Stimulated activated CD4-positive, alpha-beta T cell treated with anti-CD3 and anti-CD28 coated beads, TNF-alpha, amount 100 ng/mL, for 1 hour (primary cell): Measurements from ENCODE around the gene MPI.
A peak's percentile ranks its signal among the peaks of the same experiment; 100 is the strongest.
"Not testable (repeated sequence)": the region's sequence is repeated elsewhere in the genome, so short reads cannot be mapped to it uniquely, and the experiment has no call there.

Experiments used
- DNase-seq, 3 donors: peaks; one replicate each; pipeline ENCODE4 v3.0.0-alpha.2; 2020; ENCODE audit warnings: low read depth in 3 of 3, low spot score in 1 of 3

MPI gene

DNA sequence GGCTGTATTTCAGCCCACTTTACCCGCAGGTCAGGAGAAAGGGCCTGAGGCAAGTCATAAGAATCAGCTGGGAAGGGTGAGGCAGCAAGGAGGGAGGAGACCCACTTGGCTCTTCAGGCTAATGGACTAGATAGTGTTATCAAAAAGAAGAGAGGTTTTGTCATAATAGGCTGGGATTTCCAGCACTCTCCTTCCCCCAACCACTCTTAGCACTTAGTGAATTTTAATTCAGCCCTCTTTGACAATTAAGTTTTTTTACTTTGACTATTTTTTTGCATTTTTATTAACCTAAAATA lies 771 bp downstream of the MPI start:
- no peak for DNase-seq

DNA sequence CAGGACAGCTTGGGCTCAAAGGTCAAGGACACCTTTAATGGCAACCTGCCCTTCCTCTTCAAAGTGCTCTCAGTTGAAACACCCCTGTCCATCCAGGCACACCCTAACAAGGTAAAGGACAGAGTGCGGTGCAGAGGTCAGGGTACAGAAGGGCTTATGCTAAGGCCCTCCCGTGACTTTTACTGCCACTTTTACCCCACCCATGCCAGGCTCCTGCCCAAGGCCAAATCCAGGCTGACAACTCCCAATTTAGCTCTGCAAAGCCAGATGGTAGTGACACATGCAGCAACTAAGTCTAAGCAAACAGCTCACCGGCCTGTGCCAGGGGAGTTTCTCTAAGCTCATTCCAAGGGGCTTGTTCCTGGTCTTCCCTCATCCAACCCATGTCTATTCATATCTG lies 1.6 kb downstream of the MPI start:
- no peak for DNase-seq

DNA sequence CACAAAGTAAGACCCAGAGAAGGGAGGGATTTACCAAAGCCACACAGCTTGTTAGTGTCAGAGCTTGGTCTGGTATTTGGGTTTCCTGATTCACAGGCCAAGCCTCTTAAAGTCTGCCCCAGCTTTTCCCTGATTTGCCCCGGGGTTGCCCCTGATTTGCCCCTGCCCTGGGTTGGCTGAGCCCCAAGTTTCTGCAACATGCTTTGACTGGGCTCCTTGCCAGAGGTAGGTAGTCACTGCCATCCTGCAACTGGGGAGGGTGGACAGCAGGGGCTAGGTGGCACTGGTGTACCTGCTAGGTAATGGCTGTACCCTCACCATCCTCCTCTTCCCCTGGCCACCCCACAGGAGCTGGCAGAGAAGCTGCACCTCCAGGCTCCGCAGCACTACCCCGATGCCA lies 2.5 kb downstream of the MPI start:
- DNase-seq, result no peak

DNA sequence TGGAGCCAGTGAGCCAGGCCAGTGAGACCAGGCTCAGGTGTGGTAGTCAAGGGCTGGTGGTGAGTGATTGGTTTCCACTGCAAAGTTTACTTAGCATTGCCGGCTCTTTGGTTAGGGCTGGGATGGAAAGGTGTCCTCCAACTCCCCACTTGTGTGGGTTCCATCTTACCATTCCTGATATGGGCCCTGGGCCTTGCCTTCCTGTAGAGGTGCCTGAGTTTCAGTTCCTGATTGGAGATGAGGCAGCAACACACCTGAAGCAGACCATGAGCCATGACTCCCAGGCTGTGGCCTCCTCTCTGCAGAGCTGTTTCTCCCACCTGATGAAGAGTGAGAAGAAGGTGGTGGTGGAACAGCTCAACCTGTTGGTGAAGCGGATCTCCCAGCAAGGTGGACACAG lies 3.1 kb downstream of the MPI start:
- DNase-seq, result no peak

DNA sequence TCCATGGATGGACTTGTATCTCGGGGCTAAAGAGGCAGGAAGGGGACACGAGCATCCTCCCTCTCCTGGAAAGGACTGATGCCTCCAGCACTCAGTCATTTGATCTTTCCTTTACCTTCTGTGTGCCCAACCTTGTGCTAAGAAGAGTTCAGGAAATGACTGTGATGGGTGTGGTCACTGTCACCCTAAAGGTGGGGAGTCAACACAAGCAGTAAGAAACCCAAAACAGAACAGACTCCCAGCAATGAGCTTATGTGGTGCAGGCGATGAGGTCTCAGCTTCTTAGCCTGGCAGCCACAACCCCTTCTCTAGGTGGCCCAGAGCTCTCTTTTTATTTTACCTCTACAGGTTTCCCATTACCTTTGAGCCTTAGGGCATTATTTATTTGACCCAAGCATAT lies 3.8 kb downstream of the MPI start:
- DNase-seq, result no peak

DNA sequence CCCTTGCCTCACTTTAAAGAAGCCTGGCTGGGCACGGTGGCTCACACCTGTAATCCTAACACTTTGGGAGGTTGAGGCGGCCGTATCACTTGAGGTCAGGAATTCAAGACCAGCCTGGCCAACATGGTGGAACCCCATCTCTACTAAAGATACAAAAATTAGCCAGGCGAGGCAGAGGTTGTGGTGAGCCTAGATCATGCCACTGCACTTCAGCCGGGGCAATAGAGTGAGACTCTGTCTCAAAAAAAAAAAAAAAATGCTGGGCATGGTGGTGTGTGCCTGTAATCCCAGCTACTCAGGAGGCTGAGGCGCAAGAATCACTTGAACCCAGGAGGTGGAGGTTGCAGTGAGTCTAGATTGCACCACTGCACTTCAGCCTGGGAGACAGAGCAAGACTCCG lies 4.5 kb downstream of the MPI start:
- DNase-seq, result not testable (repeated sequence)

DNA sequence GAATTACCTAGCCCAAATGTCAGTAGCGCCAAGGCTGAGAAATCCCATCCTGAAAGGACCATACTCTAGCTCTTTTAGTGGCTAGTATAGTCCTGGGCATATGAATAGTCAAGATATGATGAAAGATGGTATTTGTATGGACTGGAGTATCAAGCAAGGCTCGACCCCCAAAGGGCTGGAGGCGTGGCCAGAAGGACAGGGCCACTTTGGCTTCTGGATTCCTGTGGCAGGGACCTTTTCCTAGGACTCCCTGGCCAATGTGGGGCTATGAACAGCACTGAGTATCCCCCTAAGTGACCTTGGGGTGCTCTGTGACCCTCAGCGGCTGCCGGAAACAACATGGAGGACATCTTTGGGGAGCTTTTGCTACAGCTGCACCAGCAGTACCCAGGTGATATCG lies 6.0 kb downstream of the MPI start:
- no peak for DNase-seq

DNA sequence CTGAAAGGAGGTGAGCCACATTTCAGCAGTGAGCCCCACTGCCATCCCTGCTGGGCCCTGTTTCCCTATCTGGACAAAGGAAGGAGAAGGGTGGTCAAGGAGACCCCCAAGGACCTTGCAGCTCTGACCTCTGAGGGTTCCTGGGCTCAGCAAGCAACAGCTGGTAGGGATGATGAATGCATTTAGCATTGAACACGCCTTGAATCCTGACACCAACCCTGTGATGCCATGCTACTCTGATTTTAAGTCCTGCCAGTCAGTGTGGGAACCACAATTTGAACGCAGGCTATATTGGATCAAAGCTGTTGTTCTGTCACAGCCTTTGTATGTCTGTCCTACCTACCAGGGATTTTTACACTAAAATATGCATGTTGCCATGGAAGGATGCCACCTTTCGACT lies 6.5 kb downstream of the MPI start:
- DNase-seq, result no peak

DNA sequence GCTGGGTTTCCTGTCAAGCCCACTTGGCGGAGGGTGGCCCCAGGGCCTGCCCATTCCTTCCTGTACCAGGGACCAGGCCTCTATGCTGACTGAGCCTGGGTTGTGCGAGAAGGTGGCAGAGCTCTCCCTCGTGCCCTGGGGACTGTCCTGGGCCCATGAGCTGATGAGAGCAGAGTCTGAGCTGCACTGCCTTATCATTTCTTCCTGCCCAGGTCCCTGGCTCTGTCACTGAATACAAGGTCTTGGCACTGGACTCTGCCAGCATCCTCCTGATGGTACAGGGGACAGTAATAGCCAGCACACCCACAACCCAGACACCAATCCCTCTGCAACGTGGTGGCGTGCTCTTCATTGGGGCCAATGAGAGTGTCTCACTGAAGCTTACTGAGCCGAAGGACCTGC lies 7.5 kb downstream of the MPI start:
- DNase-seq, result no peak

DNA sequence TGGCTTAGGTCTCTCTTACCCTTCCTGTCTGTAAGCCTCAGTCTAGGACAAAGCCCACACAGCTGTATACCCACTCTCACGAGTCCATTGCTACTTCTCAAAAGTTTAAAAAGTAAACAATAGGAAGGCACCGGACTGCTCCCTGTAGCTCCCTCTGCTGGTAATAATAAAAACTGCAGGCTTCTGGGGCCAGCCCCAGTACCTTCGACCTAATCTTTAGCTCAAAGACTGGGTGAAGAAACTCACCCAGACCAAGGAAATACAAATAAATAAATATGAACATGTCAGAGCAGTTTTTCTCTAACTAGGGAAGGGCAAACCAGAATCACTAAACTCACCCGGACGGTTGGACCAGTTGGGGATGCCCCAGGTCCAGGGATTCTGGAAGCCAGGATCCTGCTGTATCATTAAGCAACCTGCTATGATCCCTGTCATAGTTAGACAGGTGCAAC lies 11.8 kb downstream of the MPI start:
- DNase-seq, result peak in 2 of 3 donors; percentile 32 to 37

DNA sequence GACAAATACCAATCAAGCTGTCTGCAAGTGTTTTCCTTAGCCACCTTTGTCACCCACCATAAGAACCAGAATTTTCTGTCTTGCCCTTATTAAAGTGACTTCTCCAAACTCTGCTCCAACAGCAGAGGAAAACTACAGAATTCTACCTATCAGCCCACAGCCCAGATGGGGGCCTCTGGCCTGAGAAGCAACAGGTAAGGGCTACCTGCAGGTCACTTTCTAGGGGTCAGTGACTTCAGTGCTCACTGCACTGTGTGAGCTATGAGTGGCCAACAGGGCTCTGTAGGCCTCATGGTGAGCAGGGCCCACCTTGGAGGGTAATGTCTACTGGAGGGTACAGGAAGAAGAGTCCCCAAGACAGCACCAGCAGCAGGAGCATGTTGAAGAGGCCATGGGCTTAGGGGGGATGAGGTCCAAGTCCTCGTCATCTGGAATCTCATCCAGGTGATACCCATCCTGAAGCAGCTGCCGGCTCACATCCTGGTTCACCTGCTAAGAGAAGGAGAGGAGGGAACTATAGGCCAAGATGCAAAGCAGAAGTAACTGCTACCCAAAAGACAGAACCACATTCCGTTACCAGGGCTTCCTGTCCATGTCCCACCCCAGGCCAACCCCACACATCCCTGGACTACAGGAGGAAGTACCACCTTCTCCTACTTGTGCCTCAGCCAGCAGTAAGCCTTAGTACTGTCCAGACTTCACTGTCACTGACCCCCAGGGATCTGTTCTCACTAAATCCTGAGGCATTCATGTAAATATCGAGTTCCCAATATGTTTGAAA lies 12.6 kb downstream of the MPI start:
- no peak for DNase-seq

DNA sequence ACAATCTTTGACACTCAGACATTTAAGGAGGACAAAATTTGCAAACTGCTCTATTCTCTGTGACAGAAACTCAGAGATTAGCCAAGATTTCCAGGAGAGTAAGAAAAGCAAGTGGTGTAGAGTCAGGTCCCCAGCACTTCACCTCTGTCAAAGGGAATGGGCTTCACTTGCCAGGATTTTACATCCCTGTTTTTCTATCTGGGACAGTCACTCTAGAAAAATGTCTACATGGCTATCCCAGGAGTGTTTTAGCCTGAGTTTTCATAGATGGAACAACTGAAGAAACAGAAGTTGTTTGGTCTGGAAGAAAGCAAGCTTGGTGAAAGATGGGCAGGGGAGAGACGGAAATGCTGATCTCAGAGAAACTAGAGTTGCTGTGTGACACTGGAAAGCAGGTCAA lies 13.8 kb downstream of the MPI start:
- DNase-seq, result no peak

DNA sequence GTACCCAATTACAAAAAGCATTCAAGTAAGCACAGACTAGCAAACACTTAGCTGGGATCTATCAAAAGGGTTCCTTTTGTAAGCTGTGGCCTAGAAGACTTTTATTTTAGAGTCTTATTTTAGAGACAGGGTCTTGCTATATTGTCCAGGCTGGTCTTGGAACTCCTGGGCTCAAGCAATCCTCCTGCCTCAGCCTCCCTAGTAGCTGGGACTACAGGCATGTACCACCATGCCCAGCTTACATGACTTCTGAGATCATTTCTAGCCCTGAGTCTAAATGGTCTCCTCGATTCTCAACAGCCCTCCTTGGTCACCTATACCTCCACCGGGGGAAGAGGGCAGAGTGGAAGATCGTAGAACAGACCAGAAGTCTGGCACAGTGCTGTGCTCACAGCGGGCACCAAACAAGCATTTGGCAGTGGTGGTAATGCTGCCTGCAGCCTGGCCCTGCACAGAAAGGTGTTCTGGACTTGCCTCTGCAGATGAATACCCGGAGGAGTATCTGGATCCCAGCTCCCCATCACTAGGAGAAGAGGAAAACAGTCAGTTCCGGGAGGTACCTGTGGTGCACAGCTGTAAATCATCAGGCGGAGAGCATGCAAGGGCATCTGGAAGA lies 14.5 kb downstream of the MPI start:
- DNase-seq, result no peak

DNA sequence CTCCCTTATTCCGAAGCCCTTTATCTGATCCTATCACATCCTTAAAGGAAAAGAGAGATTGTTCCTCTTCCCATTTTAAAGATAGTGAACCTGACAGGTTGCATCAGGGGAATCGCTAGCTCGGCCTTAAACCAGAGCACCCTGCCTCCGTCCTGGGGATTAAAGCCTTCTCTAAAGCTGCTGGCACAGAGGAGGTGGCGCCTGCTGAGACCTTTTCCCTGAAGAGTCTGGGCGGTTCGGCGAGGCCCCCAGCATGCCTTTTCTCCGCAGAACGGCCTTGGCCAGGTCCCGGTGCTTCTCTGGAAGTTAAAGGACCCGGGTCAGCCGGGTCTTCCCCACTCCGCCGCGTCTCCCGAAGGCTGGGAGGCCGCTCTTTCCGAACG lies 16.2 kb downstream of the MPI start:
- DNase-seq, result no peak

DNA sequence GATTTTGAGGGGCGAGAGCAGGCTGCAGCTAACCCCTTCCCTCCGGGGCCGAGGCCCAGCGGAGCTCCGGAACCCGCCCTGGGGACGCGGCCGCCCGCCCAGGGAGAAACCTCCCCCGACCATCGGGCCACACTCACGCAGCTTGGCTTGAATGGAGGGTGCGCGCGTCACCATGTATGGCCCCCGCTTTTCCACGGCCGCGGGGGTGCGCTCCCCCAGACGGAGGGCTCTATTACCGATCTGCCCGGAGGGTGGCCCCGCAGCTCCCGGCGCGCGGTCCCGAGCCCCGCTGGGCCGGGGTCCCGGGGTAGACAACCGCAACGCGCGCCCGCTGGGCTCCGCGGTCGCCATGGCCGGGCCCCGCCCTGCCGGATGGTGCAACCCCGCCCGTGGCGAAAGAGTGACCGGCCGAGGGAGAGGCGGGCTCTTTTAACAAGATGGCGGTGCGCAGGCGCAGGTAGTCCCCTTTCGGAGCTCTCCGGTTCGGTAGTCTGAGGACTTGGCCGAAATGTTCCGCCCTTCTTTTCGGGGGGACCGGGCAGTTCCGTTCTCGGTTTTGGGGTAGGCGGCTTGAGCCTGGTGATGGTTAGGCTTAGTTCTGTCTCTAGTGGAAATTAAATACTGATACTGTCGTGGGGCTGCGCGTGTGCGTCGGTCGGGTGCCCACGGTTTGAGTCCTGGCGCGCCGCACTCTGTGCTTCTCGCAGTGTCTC lies 16.8 kb downstream of the MPI start, which contains the start of gene FAM219B:
TSS of gene FAM219B (minus strand) at position 402 of the 713 bp plus-strand sequence. CDS start at position 351, 51 bp downstream.
- DNase-seq, result peak; percentile 30 to 63 (median 34)

DNA sequence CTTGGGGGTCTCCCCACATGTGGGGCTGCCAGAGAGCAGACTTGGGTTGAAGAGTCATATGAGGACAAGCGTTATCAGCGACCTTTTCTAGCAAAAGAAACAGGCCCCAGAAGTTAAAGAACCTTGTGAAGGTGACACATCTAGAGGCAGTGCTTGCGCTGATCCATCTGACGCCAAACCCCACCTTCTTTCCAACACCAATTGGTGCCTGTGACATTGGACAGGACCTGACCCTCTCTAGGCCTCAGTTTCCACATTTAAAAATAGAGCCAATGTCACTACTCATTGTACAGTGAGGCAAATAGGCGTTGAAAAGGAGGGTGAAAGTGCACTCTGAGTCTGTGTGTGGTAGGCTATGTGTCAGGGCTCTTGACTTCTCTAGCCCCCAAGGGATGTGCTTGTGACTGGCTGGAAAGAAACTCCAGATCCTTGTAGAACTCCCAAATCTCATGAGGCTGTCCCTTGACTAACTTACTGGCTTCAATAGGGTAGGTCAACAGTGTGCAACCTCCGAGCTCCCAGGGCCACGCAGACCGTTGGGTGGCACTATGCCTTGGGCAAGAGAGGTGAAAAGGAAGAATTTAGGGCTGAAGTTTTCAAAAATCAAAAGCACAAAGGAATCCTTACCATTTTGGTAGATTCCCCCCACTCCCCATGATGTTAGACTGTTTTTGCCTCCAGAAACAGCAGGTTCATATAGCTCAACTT lies 17.5 kb downstream of the MPI start:
- no peak for DNase-seq

DNA sequence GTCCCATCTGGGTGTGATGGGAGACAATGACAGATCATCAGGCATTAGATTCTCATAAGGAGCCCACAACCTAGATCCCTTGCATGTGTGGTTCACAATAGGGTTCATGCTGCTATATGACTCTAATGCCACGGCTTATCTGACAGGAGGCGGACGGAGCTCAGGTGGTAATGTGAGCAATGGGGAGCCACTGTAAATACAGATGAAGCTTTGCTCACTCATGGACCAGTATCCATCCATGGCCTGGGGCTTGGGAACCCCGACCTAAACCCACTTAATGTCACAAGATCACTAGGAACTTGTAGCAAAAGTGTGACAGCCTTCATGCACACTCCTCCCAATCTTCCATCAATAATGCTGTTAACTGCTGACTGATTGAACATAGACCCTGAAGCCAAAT lies 18.8 kb downstream of the MPI start:
- DNase-seq, result no peak

DNA sequence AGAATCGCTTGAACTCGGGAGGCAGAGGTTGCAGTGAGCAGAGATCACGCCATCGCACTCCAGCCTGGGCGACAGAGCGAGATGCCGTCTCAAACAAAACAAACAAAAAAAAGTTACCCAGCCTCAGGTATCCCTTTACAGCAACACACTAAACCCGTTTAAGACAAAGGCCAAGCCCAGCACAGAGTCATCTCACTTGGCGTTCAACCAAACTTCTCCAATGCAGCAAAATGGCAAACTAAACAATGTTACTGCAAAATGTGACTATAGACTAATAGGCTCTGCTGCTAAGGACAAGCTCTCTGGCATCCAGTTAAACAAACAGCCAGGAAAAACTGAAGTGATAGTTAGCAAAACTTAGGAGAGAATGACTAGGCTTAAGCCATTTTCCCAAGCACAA lies 23.2 kb downstream of the MPI start:
- no peak for DNase-seq

DNA sequence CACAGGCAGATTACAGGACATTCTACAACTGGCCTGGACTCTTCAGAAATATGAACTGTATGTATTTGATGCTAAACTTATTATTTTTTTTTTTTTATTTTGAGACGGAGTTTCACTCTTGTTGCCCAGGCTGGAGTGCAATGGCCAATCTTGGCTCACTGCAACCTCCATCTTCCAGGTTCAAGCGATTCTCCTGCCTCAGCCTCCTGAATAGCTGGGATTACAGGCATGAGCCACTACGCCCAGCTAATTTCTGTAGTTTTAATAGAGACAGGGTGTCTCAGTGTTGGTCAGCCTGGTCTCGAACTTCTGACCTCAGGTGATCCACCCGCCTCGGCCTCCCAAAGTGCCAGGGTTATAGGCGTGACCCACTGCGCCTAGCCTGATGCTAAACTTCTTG lies 24.0 kb downstream of the MPI start:
- DNase-seq, result not testable (repeated sequence)

DNA sequence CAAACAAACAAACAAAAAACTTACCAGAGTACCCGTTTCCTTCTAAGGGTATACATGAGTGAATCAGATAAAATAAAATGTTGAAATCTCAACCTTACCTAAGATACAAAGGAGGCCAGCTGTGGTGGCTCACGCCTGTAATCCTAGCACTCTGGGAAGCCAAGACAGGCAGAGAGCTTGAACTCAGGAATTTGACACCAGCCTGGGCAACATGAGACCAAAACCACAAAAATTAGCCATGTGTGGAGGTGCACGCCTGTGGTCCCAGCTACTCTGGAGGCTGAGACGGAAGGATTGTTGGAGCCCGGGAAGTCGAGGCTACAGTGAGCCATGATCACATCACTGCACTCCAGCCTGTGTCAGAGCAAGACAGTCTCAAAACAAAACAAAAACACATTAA lies 27.8 kb downstream of the MPI start:
- no peak for DNase-seq

DNA sequence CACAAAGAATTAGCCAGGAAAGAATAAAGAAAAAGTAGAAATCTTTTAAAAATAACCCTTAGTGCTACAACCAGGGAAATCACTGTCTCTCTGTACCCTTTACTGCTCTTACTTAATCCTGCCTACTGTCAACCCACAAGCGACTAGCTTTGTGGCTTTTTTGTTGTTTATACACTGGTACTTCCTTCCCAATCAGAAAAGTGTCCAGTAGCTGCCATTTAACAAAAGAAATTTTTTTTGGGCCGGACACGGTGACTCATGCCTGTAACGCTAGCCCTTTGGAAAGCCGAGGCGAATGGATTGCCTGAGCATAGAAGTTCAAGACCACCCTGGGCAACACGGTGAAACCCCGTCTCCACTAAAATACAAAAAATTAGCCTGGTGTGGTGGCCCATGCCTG lies 30.6 kb downstream of the MPI start:
- DNase-seq, result no peak

DNA sequence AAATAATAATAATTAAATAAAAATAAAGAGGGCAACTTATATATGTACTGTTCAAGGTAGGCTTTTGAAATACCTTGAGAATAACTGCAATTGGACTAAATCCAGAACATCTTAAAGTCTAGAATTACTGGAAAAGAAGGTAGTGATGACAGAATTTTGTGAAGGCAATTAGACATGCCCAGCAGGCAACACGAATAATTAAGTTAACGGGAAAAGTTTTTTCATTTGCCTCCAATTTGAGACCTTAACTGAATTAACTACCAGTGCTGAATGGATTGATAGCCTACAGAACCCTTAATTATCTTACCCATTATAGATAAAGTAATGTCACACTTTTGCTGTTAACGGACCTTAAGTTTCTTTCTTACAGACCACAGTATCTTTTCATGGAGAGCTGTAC lies 34.7 kb downstream of the MPI start:
- DNase-seq, result no peak
